HCT116 (cell line): ENCODE data around the gene DIRAS2. TPM values are rescaled to one million over a fixed set of nuclear protein-coding genes. Genes with fewer than 3 reads are reported as not detected.

Source experiments
- ATAC-seq: fragments of 200-7000 bp; cut with Tn5 transposase; 2 replicates; pipeline ENCODE4 v1.9.1; 2020; ENCODE audit warnings: mild to moderate bottlenecking, moderate library complexity
- BruUV-seq: library from RNA; stranded (reverse); fragments of 400-500 nt; replicated peaks from 2 replicates; lab custom pipeline; 2021; lab: Mats Ljungman, UMichigan
- CTCF ChIA-PET: fragments of 300-600 bp; sonication (Branson Sonifier 250); formaldehyde crosslinking; loops from one replicate; lab custom pipeline; 2021; ENCODE audit warnings: antibody characterized with exemption; lab: Charles Lee
- POLR2A ChIA-PET: fragments of 300-600, 350-600 bp; sonication (Branson Sonifier 250); formaldehyde crosslinking; loops from one replicate; lab custom pipeline; 2021; ENCODE audit warnings: antibody characterized with exemption; lab: Charles Lee
- RAD21 ChIA-PET, 2 experiments: fragments of 300-600 bp; sonication (Branson Sonifier 250); formaldehyde crosslinking; loops; one replicate each; lab custom pipeline; 2023; ENCODE audit warnings: low total read pairs in 2 of 2; ENCODE audit not compliant: uncharacterized antibody in 2 of 2, unreplicated experiment in 2 of 2, low non-redundant PET in 1 of 2; lab: Charles Lee
- DNase-seq: peaks from one replicate; pipeline ENCODE4 v3.0.0-alpha.2; 2010; ENCODE audit warnings: low read depth, low spot score
- H2AFZ ChIP-seq: fragments of 200-600 bp; shearing (Covaris generic), sonication (generic); 2 replicates; pipeline ENCODE4 v1.6.1; 2017; ENCODE audit warnings: low read depth, mixed run types, mixed read lengths, antibody characterized with exemption, low read length; ENCODE audit not compliant: poor library complexity, severe bottlenecking
- H3K27ac ChIP-seq: 2 replicates; pipeline ENCODE4 v1.5.1; 2012; ENCODE audit warnings: low read depth, low read length
- H3K27me3 ChIP-seq: fragments of 200-600 bp; sonication (generic); 2 replicates; pipeline ENCODE4 v1.6.1; 2016; ENCODE audit warnings: mixed run types, low read length, mixed read lengths; ENCODE audit not compliant: insufficient read depth
- H3K36me3 ChIP-seq, 2 experiments: fragments of 200-500 bp in 1 of 2; fragments of 200-600 bp in 1 of 2; sonication (Bioruptor generic) in 1 of 2; sonication (generic) in 1 of 2; 2 replicates each; pipeline versions ENCODE4 v1.5.1 to v1.6.1; 2014 to 2016; ENCODE audit warnings: low read length in 2 of 2, inconsistent platforms in 1 of 2, mixed read lengths in 1 of 2, mixed run types in 1 of 2; ENCODE audit not compliant: insufficient read depth in 2 of 2, control insufficient read depth in 1 of 2
- H3K4me1 ChIP-seq, 2 experiments: fragments of 200-600 bp in 1 of 2; sonication (generic) in 1 of 2; 2 replicates each; pipeline versions ENCODE4 v1.5.1 to v1.6.1; 2012 to 2017; ENCODE audit warnings: low read length in 2 of 2, inconsistent platforms in 1 of 2, mild to moderate bottlenecking in 1 of 2, mixed read lengths in 1 of 2, mixed run types in 1 of 2, moderate library complexity in 1 of 2; ENCODE audit not compliant: insufficient read depth in 2 of 2, control insufficient read depth in 1 of 2
- H3K4me2 ChIP-seq: fragments of 200-600 bp; sonication (generic); 2 replicates; pipeline ENCODE4 v1.6.1; 2017; ENCODE audit warnings: mixed run types, low read length, mixed read lengths
- H3K4me3 ChIP-seq, 2 experiments: fragments of 200-600 bp in 1 of 2; sonication (generic) in 1 of 2; replicated peaks in 1 of 2; 2 replicates each; pipeline ENCODE4 v1.5.1; 2011 to 2016; ENCODE audit warnings: low read length in 2 of 2, control low read depth in 1 of 2, low read depth in 1 of 2, mild to moderate bottlenecking in 1 of 2, mixed read lengths in 1 of 2, mixed run types in 1 of 2
- H3K79me2 ChIP-seq: fragments of 200-600 bp; sonication (generic); 2 replicates; pipeline ENCODE4 v1.6.1; 2017; ENCODE audit warnings: mild to moderate bottlenecking, mixed run types, low read length, moderate library complexity, mixed read lengths; ENCODE audit not compliant: insufficient read depth
- H3K9ac ChIP-seq: fragments of 200-600 bp; sonication (generic); 2 replicates; pipeline ENCODE4 v1.6.1; 2016; ENCODE audit warnings: low read length, mixed read lengths
- H3K9me2 ChIP-seq: fragments of 200-600 bp; sonication (generic), shearing (Covaris generic); 2 replicates; pipeline ENCODE4 v1.6.1; 2017; ENCODE audit warnings: mixed run types, mild to moderate bottlenecking, moderate library complexity; ENCODE audit not compliant: insufficient read depth
- H3K9me3 ChIP-seq, 2 experiments: fragments of 200-500 bp in 1 of 2; fragments of 200-600 bp in 1 of 2; sonication (Bioruptor generic) in 1 of 2; sonication (generic) in 1 of 2; 2 replicates each; pipeline ENCODE4 v1.6.1; 2014 to 2017; ENCODE audit warnings: low read length in 2 of 2, mixed read lengths in 2 of 2, inconsistent platforms in 1 of 2, low read depth in 1 of 2, mild to moderate bottlenecking in 1 of 2, mixed run types in 1 of 2, moderate library complexity in 1 of 2; ENCODE audit not compliant: control insufficient read depth in 1 of 2, insufficient read depth in 1 of 2
- H4K20me1 ChIP-seq: fragments of 200-600 bp; sonication (generic), shearing (Covaris generic); 2 replicates; pipeline ENCODE4 v1.6.1; 2017; ENCODE audit warnings: mixed run types, mild to moderate bottlenecking, moderate library complexity; ENCODE audit not compliant: insufficient read depth
- CEBPB ChIP-seq: IDR thresholded peaks from 2 replicates; pipeline ENCODE4 v1.6.1; 2012; ENCODE audit warnings: low read depth
- EGR1 ChIP-seq: IDR thresholded peaks from 2 replicates; pipeline ENCODE4 v1.6.1; 2012; ENCODE audit warnings: low read depth
- ELF1 ChIP-seq: IDR thresholded peaks from 2 replicates; pipeline ENCODE4 v1.6.1; 2012; ENCODE audit warnings: low read depth, borderline replicate concordance
- EZH2 ChIP-seq: fragments of 200-600 bp; sonication (generic); IDR thresholded peaks from 2 replicates; pipeline ENCODE4 v1.6.1; 2017; ENCODE audit warnings: antibody characterized with exemption, mixed run types
- FOSL1 ChIP-seq: IDR thresholded peaks from 2 replicates; pipeline ENCODE4 v1.6.1; 2012; ENCODE audit warnings: low read depth
- JUND ChIP-seq: IDR thresholded peaks from 2 replicates; pipeline ENCODE4 v1.6.1; 2012
- POLR2A ChIP-seq: IDR thresholded peaks from 2 replicates; pipeline ENCODE4 v1.7.0; 2011; ENCODE audit warnings: borderline replicate concordance; ENCODE audit not compliant: insufficient read depth, insufficient read length; ENCODE audit errors: extremely low read depth
- POLR2AphosphoS5 ChIP-seq: IDR thresholded peaks from 2 replicates; pipeline ENCODE4 v1.6.1; 2011; ENCODE audit warnings: mild to moderate bottlenecking, low read depth, low read length, moderate library complexity
- SRF ChIP-seq: IDR thresholded peaks from 2 replicates; pipeline ENCODE4 v1.6.1; 2012; ENCODE audit warnings: low read depth
- TCF7L2 ChIP-seq: IDR thresholded peaks from 2 replicates; pipeline ENCODE4 v1.7.0; 2011; ENCODE audit warnings: borderline replicate concordance, inconsistent platforms; ENCODE audit not compliant: insufficient read depth, insufficient read length; ENCODE audit errors: extremely low read depth
- YY1 ChIP-seq: IDR thresholded peaks from 2 replicates; pipeline ENCODE4 v1.6.1; 2011; ENCODE audit warnings: low read length, low read depth, moderate library complexity, mild to moderate bottlenecking; ENCODE audit not compliant: insufficient replicate concordance; ENCODE audit errors: extremely low read depth
- ZFX ChIP-seq: fragments of 450-650 bp; IDR thresholded peaks from 2 replicates; pipeline ENCODE4 v1.6.1; 2017
- intact Hi-C: fragments of 100-400 bp; cut with micrococcal nuclease; formaldehyde crosslinking; loops from 2 replicates; pipeline ENCODE4 v1.10.0; 2022
- total RNA-seq: library from RNA; stranded (reverse); gene quantifications from one replicate; pipeline ENCODE4 v1.2.1, GENCODE V29; 2021; ENCODE audit not compliant: unreplicated experiment
- TF ChIP-seq, protein P1 (sequence below): IDR thresholded peaks from 2 replicates; pipeline ENCODE4 v1.6.1; 2012
- TF ChIP-seq, protein P2 (sequence below), 3 experiments: fragments of 200-600 bp in 1 of 3; sonication (generic) in 1 of 3; IDR thresholded peaks in 2 of 3; conservative IDR thresholded peaks in 1 of 3; 2 replicates each; pipeline ENCODE4 v1.5.1; 2012 to 2017; ENCODE audit warnings: low read depth in 2 of 3, low read length in 2 of 3, antibody characterized with exemption in 1 of 3, borderline replicate concordance in 1 of 3, control low read depth in 1 of 3, mild to moderate bottlenecking in 1 of 3, mixed read lengths in 1 of 3, mixed run types in 1 of 3, moderate library complexity in 1 of 3; ENCODE audit not compliant: insufficient read depth in 1 of 3
- TF ChIP-seq, protein P3 (sequence below): IDR thresholded peaks from 2 replicates; pipeline ENCODE4 v1.6.1; 2012; ENCODE audit warnings: low read depth

DIRAS2 gene
- total RNA-seq, 1 experiment from 2014 or later = not detected

DNA sequence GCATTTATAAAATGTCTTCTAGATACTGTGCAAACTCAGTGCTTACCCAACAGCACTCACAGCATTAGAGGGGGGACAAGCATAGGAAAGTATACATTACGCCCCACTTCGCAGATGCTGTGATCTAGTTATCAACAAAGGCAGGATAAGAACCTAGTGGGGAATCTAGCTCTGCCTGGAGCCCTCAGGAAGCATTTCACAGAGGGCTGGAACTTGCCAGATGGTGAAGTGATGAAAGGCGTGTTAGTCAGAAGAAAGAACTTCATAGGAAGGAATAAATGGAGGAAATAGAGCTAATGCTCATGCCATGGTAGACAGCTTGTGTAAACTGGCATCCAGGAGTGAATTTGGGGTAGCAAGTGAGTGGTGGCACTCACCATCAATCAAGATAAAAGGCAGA, 25.8 kb downstream of the DIRAS2 start:
- no peak for ATAC-seq
- H3K4me1 ChIP-seq = no peaks in the 10 kb centered on the region
- RAD21 ChIA-PET = no interaction called here
- no TSS peak for BruUV-seq
- H3K4me3 ChIP-seq = no peak overlapping the region
- no peaks in the 10 kb centered on the region for H3K79me2 ChIP-seq
- peaks cover 28% of the 10 kb centered on the region for H3K27me3 ChIP-seq
- TF ChIP-seq EZH2 = no peak
- TF ChIP-seq POLR2AphosphoS5 = no peak
- TF ChIP-seq, protein P1, sequence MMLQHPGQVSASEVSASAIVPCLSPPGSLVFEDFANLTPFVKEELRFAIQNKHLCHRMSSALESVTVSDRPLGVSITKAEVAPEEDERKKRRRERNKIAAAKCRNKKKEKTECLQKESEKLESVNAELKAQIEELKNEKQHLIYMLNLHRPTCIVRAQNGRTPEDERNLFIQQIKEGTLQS = no peak
- no peak for TF ChIP-seq YY1
- no peak for TF ChIP-seq JUND
- no peak for TF ChIP-seq ZFX
- CTCF ChIA-PET = no interaction called here
- H2AFZ ChIP-seq = no peak overlapping the region
- H3K9me2 ChIP-seq = no peaks in the 10 kb centered on the region
- intact Hi-C loops = no loop called here
- POLR2A ChIA-PET = no interaction called here
- no peak overlapping the region for H3K9ac ChIP-seq
- H3K4me2 ChIP-seq = no peak overlapping the region
- no peaks in the 10 kb centered on the region for H3K36me3 ChIP-seq
- no peak overlapping the region for H3K27ac ChIP-seq
- H4K20me1 ChIP-seq = no peaks in the 10 kb centered on the region
- no peak for DNase-seq
- H3K9me3 ChIP-seq = no peaks in the 10 kb centered on the region

DNA sequence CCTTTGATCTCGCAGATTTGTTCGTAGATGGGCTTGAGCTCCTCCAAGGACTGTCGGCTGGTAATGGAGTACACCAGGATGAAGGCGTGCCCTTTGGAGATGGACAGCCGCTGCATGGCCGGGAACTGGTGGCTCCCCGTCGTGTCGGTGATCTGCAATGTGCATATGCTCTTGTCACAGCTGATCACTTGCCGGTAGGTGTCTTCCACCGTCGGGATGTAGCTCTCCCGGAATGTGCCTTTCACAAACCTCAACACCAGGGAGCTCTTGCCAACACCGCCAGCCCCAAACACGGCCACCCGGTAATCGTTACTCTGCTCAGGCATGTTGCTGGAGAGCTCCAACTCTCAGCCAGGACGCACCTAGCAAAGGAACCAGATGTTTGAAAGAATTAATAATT, 29.1 kb downstream of the DIRAS2 start:
- POLR2A ChIA-PET = no interaction called here
- no TSS peak for BruUV-seq
- CTCF ChIA-PET = no interaction called here
- H3K4me3 ChIP-seq = no peak overlapping the region
- no peak overlapping the region for H3K27ac ChIP-seq
- H3K79me2 ChIP-seq = no peaks in the 10 kb centered on the region
- no peaks in the 10 kb centered on the region for H3K9me3 ChIP-seq
- RAD21 ChIA-PET = no interaction called here
- no peak for ATAC-seq
- H3K9ac ChIP-seq = no peak overlapping the region
- intact Hi-C loops = no loop called here
- no peaks in the 10 kb centered on the region for H4K20me1 ChIP-seq
- peaks cover 41% of the 10 kb centered on the region; the same call in 1 of the 2 replicates for H3K27me3 ChIP-seq
- no peak overlapping the region for H3K4me2 ChIP-seq
- no peak overlapping the region for H2AFZ ChIP-seq
- no peak for DNase-seq
- H3K36me3 ChIP-seq = no peaks in the 10 kb centered on the region
- H3K9me2 ChIP-seq = no peaks in the 10 kb centered on the region
- no peaks in the 10 kb centered on the region for H3K4me1 ChIP-seq
- no peak for TF ChIP-seq SRF
- no peak for TF ChIP-seq EGR1
- no peak for TF ChIP-seq POLR2A
- TF ChIP-seq, protein P2, sequence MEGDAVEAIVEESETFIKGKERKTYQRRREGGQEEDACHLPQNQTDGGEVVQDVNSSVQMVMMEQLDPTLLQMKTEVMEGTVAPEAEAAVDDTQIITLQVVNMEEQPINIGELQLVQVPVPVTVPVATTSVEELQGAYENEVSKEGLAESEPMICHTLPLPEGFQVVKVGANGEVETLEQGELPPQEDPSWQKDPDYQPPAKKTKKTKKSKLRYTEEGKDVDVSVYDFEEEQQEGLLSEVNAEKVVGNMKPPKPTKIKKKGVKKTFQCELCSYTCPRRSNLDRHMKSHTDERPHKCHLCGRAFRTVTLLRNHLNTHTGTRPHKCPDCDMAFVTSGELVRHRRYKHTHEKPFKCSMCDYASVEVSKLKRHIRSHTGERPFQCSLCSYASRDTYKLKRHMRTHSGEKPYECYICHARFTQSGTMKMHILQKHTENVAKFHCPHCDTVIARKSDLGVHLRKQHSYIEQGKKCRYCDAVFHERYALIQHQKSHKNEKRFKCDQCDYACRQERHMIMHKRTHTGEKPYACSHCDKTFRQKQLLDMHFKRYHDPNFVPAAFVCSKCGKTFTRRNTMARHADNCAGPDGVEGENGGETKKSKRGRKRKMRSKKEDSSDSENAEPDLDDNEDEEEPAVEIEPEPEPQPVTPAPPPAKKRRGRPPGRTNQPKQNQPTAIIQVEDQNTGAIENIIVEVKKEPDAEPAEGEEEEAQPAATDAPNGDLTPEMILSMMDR (IDR thresholded peaks at IDR 0.05 in 2 of 3, conservative IDR thresholded peaks at IDR 0.05 in 1 of 3; ENCODE audit: borderline replicate concordance in 1 of 3, insufficient read depth in 1 of 3, low read depth in 2 of 3, low read length in 2 of 3) = no peak
- TF ChIP-seq, protein P3, sequence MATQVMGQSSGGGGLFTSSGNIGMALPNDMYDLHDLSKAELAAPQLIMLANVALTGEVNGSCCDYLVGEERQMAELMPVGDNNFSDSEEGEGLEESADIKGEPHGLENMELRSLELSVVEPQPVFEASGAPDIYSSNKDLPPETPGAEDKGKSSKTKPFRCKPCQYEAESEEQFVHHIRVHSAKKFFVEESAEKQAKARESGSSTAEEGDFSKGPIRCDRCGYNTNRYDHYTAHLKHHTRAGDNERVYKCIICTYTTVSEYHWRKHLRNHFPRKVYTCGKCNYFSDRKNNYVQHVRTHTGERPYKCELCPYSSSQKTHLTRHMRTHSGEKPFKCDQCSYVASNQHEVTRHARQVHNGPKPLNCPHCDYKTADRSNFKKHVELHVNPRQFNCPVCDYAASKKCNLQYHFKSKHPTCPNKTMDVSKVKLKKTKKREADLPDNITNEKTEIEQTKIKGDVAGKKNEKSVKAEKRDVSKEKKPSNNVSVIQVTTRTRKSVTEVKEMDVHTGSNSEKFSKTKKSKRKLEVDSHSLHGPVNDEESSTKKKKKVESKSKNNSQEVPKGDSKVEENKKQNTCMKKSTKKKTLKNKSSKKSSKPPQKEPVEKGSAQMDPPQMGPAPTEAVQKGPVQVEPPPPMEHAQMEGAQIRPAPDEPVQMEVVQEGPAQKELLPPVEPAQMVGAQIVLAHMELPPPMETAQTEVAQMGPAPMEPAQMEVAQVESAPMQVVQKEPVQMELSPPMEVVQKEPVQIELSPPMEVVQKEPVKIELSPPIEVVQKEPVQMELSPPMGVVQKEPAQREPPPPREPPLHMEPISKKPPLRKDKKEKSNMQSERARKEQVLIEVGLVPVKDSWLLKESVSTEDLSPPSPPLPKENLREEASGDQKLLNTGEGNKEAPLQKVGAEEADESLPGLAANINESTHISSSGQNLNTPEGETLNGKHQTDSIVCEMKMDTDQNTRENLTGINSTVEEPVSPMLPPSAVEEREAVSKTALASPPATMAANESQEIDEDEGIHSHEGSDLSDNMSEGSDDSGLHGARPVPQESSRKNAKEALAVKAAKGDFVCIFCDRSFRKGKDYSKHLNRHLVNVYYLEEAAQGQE = no peak
- TF ChIP-seq CEBPB = no peak
- TF ChIP-seq TCF7L2 = no peak
- no peak for TF ChIP-seq ELF1
- TF ChIP-seq FOSL1 = no peak
